ENCODE results near the gene PILRA. TPM values are rescaled to one million over a fixed set of nuclear protein-coding genes. Genes with fewer than 3 reads are reported as not detected.

Gene PILRA
- total and polyA plus RNA-seq, 10 of the 15 experiments (the other 5 are each of a cell fraction or from before 2014, with no cell fraction given) = 6.6 to 43.3 (median 11.5) TPM

DNA sequence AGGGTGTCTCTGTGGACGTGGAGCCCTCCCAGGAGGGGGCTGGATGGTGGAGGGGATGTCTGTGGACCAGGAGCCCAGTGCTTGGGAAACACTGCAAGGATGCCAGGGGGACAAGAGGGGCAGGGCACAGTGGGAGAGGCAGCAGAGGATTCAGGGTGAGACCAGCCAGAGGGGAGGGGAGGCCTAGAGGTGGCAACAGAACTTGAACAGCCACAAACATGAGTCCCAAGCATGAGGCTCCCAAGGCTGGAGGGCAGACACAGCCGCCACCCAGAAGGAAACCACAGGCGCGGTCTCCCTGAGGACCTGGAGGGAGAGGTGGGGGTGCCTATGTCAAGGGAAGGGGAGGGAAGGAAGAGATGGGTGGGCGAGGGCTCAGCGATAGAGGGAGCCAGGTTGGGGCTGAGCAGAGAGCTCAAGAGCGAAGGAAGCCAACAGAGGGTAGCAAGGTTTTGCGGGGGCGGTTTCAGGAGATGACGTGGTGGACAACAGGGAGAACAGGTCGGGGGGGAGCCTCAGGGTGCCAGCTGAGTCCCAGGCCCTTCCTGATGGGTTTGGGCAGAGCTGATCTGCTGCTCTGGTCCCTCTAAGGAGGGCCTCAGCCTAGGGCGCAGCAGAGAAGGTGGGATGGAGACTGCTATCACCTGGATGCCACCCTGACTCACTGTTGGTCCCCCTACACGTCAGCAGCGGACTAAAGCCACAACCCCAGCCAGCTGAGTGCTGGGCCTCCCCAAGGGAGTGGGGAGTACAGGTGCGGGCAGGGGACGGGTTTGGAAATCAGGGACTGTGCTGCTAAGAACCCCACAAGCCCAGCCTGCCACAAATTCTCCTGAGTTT is 6.7 kb upstream of the PILRA start (continued):
- TF ChIP-seq, protein P1, sequence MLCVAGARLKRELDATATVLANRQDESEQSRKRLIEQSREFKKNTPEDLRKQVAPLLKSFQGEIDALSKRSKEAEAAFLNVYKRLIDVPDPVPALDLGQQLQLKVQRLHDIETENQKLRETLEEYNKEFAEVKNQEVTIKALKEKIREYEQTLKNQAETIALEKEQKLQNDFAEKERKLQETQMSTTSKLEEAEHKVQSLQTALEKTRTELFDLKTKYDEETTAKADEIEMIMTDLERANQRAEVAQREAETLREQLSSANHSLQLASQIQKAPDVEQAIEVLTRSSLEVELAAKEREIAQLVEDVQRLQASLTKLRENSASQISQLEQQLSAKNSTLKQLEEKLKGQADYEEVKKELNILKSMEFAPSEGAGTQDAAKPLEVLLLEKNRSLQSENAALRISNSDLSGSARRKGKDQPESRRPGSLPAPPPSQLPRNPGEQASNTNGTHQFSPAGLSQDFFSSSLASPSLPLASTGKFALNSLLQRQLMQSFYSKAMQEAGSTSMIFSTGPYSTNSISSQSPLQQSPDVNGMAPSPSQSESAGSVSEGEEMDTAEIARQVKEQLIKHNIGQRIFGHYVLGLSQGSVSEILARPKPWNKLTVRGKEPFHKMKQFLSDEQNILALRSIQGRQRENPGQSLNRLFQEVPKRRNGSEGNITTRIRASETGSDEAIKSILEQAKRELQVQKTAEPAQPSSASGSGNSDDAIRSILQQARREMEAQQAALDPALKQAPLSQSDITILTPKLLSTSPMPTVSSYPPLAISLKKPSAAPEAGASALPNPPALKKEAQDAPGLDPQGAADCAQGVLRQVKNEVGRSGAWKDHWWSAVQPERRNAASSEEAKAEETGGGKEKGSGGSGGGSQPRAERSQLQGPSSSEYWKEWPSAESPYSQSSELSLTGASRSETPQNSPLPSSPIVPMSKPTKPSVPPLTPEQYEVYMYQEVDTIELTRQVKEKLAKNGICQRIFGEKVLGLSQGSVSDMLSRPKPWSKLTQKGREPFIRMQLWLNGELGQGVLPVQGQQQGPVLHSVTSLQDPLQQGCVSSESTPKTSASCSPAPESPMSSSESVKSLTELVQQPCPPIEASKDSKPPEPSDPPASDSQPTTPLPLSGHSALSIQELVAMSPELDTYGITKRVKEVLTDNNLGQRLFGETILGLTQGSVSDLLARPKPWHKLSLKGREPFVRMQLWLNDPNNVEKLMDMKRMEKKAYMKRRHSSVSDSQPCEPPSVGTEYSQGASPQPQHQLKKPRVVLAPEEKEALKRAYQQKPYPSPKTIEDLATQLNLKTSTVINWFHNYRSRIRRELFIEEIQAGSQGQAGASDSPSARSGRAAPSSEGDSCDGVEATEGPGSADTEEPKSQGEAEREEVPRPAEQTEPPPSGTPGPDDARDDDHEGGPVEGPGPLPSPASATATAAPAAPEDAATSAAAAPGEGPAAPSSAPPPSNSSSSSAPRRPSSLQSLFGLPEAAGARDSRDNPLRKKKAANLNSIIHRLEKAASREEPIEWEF (IDR thresholded peaks at IDR 0.05; ENCODE audit: insufficient replicate concordance, low read depth, low read length) = no peak
- no peak for TF ChIP-seq MYB (IDR thresholded peaks at IDR 0.05; ENCODE audit: borderline replicate concordance, low read depth, low read length)
- TF ChIP-seq, protein P2, sequence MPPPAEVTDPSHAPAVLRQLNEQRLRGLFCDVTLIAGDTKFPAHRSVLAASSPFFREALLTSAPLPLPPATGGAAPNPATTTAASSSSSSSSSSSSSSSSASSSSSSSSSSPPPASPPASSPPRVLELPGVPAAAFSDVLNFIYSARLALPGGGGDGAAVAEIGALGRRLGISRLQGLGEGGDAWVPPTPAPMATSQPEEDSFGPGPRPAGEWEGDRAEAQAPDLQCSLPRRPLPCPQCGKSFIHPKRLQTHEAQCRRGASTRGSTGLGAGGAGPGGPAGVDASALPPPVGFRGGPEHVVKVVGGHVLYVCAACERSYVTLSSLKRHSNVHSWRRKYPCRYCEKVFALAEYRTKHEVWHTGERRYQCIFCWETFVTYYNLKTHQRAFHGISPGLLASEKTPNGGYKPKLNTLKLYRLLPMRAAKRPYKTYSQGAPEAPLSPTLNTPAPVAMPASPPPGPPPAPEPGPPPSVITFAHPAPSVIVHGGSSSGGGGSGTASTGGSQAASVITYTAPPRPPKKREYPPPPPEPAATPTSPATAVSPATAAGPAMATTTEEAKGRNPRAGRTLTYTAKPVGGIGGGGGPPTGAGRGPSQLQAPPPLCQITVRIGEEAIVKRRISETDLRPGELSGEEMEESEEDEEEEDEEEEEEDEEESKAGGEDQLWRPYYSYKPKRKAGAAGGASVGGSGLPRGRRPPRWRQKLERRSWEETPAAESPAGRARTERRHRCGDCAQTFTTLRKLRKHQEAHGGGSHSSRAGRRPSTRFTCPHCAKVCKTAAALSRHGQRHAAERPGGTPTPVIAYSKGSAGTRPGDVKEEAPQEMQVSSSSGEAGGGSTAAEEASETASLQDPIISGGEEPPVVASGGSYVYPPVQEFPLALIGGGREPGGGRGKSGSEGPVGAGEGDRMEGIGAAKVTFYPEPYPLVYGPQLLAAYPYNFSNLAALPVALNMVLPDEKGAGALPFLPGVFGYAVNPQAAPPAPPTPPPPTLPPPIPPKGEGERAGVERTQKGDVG (CRISPR knock-in tag; IDR thresholded peaks at IDR 0.05) = no peak
- no peak for TF ChIP-seq USF1 (IDR thresholded peaks at IDR 0.05; ENCODE audit: borderline replicate concordance, extremely low read length, insufficient read depth, low read depth, low read length)
- TF ChIP-seq, protein P3, sequence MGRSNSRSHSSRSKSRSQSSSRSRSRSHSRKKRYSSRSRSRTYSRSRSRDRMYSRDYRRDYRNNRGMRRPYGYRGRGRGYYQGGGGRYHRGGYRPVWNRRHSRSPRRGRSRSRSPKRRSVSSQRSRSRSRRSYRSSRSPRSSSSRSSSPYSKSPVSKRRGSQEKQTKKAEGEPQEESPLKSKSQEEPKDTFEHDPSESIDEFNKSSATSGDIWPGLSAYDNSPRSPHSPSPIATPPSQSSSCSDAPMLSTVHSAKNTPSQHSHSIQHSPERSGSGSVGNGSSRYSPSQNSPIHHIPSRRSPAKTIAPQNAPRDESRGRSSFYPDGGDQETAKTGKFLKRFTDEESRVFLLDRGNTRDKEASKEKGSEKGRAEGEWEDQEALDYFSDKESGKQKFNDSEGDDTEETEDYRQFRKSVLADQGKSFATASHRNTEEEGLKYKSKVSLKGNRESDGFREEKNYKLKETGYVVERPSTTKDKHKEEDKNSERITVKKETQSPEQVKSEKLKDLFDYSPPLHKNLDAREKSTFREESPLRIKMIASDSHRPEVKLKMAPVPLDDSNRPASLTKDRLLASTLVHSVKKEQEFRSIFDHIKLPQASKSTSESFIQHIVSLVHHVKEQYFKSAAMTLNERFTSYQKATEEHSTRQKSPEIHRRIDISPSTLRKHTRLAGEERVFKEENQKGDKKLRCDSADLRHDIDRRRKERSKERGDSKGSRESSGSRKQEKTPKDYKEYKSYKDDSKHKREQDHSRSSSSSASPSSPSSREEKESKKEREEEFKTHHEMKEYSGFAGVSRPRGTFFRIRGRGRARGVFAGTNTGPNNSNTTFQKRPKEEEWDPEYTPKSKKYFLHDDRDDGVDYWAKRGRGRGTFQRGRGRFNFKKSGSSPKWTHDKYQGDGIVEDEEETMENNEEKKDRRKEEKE (IDR thresholded peaks at IDR 0.05) = peak; percentile 76; the same call in 1 of the 2 replicates
- TF ChIP-seq STAT1 (conservative IDR thresholded peaks at IDR 0.05) = no peak
- no peak for TF ChIP-seq LARP7 (IDR thresholded peaks at IDR 0.05)
- TF ChIP-seq ETV6 (conservative IDR thresholded peaks at IDR 0.05 in 1 of 2, IDR thresholded peaks at IDR 0.05 in 1 of 2; ENCODE audit: borderline replicate concordance in 1 of 2, low read depth in 1 of 2) = no peak
- TF ChIP-seq CBX3 (IDR thresholded peaks at IDR 0.05; ENCODE audit: borderline replicate concordance, low read depth) = no peak
- TF ChIP-seq BMI1 (IDR thresholded peaks at IDR 0.05; ENCODE audit: borderline replicate concordance) = no peak
- TF ChIP-seq, protein P4, sequence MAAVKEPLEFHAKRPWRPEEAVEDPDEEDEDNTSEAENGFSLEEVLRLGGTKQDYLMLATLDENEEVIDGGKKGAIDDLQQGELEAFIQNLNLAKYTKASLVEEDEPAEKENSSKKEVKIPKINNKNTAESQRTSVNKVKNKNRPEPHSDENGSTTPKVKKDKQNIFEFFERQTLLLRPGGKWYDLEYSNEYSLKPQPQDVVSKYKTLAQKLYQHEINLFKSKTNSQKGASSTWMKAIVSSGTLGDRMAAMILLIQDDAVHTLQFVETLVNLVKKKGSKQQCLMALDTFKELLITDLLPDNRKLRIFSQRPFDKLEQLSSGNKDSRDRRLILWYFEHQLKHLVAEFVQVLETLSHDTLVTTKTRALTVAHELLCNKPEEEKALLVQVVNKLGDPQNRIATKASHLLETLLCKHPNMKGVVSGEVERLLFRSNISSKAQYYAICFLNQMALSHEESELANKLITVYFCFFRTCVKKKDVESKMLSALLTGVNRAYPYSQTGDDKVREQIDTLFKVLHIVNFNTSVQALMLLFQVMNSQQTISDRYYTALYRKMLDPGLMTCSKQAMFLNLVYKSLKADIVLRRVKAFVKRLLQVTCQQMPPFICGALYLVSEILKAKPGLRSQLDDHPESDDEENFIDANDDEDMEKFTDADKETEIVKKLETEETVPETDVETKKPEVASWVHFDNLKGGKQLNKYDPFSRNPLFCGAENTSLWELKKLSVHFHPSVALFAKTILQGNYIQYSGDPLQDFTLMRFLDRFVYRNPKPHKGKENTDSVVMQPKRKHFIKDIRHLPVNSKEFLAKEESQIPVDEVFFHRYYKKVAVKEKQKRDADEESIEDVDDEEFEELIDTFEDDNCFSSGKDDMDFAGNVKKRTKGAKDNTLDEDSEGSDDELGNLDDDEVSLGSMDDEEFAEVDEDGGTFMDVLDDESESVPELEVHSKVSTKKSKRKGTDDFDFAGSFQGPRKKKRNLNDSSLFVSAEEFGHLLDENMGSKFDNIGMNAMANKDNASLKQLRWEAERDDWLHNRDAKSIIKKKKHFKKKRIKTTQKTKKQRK (IDR thresholded peaks at IDR 0.05; ENCODE audit: low read depth, low read length) = no peak
